Suprapubic skin (tissue), 4 donors: ENCODE results near the gene FAM20B.

Source experiments
- CTCF ChIP-seq, 2 donors: fragments of 200-600 bp in 1 of 2; fragments of 450-650 bp in 1 of 2; sonication (generic) in 1 of 2; IDR thresholded peaks; one replicate each; pipeline ENCODE4 v1.5.1; 2016 to 2019; ENCODE audit warnings: antibody characterized with exemption in 2 of 2, mild to moderate bottlenecking in 1 of 2, moderate library complexity in 1 of 2
- EP300 ChIP-seq: sonication (generic); formaldehyde crosslinking; IDR thresholded peaks from one replicate; pipeline ENCODE4 v1.6.1; 2017; ENCODE audit warnings: antibody characterized with exemption
- POLR2A ChIP-seq, 2 donors: fragments of 450-650 bp; IDR thresholded peaks; one replicate each; pipeline ENCODE4 v1.6.1; 2017; ENCODE audit warnings: antibody characterized with exemption in 2 of 2, mild to moderate bottlenecking in 2 of 2, moderate library complexity in 2 of 2
- POLR2AphosphoS5 ChIP-seq, 3 donors: sonication (generic); formaldehyde crosslinking; IDR thresholded peaks; one replicate each; pipeline ENCODE4 v1.6.1; 2017; ENCODE audit warnings: antibody characterized with exemption in 3 of 3

- TF ChIP-seq CTCF (IDR thresholded peaks at IDR 0.05), result peak; percentile 2 to 41
- no peak for TF ChIP-seq POLR2AphosphoS5 (IDR thresholded peaks at IDR 0.05)
- TF ChIP-seq POLR2A (IDR thresholded peaks at IDR 0.05), result no peak
- no peak for TF ChIP-seq EP300
Measured at GRCh38 chr1:179105393-179105792, 79.7 kb downstream of the FAM20B start.
